Loucy (cell line): Measurements from ENCODE around the gene MRPS11.

Experiments used
- H2AFZ ChIP-seq: fragments of 200-600 bp; sonication (generic); 2 replicates; pipeline ENCODE4 v1.6.0; 2016; ENCODE audit warnings: antibody characterized with exemption, mild to moderate bottlenecking, low read length, moderate library complexity
- H3F3A ChIP-seq: fragments of 200-600 bp; 2 replicates; pipeline ENCODE4 v1.6.0; 2016; ENCODE audit warnings: antibody characterized with exemption, low read depth, mild to moderate bottlenecking
- H3K27me3 ChIP-seq: fragments of 200-600 bp; sonication (generic); 2 replicates; pipeline ENCODE4 v1.6.1; 2014; ENCODE audit warnings: low read length, mild to moderate bottlenecking; ENCODE audit not compliant: insufficient read depth, poor library complexity, severe bottlenecking
- H3K36me3 ChIP-seq: fragments of 200-600 bp; sonication (generic); 2 replicates; pipeline ENCODE4 v1.6.1; 2016; ENCODE audit warnings: low read length; ENCODE audit not compliant: insufficient read depth
- H3K4me1 ChIP-seq: fragments of 200-600 bp; sonication (generic); 2 replicates; pipeline ENCODE4 v1.5.1; 2014; ENCODE audit warnings: low read length, mild to moderate bottlenecking; ENCODE audit not compliant: insufficient read depth, poor library complexity, severe bottlenecking
- H3K4me2 ChIP-seq: fragments of 200-600 bp; sonication (generic); 2 replicates; pipeline ENCODE4 v1.6.0; 2014; ENCODE audit warnings: antibody characterized with exemption, low read length, low read depth, mild to moderate bottlenecking; ENCODE audit not compliant: poor library complexity, severe bottlenecking
- H3K4me3 ChIP-seq: fragments of 200-600 bp; sonication (generic); 2 replicates; pipeline ENCODE4 v1.5.1; 2014; ENCODE audit warnings: low read length, mild to moderate bottlenecking, mixed read lengths; ENCODE audit not compliant: poor library complexity, severe bottlenecking
- H3K79me2 ChIP-seq: fragments of 200-600 bp; sonication (generic); 2 replicates; pipeline ENCODE4 v1.6.1; 2014; ENCODE audit warnings: low read length; ENCODE audit not compliant: insufficient read depth
- H3K9ac ChIP-seq: fragments of 200-600 bp; sonication (generic); 2 replicates; pipeline ENCODE4 v1.6.0; 2014; ENCODE audit warnings: mild to moderate bottlenecking, low read depth, low read length, moderate library complexity; ENCODE audit not compliant: poor library complexity, severe bottlenecking
- H3K9me2 ChIP-seq: fragments of 200-600 bp; sonication (generic); replicated peaks from 2 replicates; pipeline ENCODE4 v1.6.1; 2016; ENCODE audit warnings: low read depth, low read length, mixed read lengths
- H3K9me3 ChIP-seq: fragments of 200-600 bp; sonication (generic); 2 replicates; pipeline ENCODE4 v1.6.1; 2014; ENCODE audit warnings: mild to moderate bottlenecking, antibody characterized with exemption, low read length, low read depth; ENCODE audit not compliant: insufficient read depth
- H4K20me1 ChIP-seq: fragments of 200-600 bp; sonication (generic); 2 replicates; pipeline ENCODE4 v1.6.0; 2014; ENCODE audit warnings: antibody characterized with exemption, low read length, mild to moderate bottlenecking; ENCODE audit not compliant: insufficient read depth, poor library complexity, severe bottlenecking
- EZH2phosphoT487 ChIP-seq: fragments of 200-600 bp; IDR thresholded peaks from 2 replicates; pipeline ENCODE4 v1.6.1; 2018; ENCODE audit warnings: antibody characterized with exemption, mild to moderate bottlenecking, moderate library complexity, borderline replicate concordance
- TF ChIP-seq, protein P1 (sequence below): fragments of 200-600 bp; sonication (generic); conservative IDR thresholded peaks from 2 replicates; pipeline ENCODE4 v1.5.1; 2014; ENCODE audit warnings: mild to moderate bottlenecking, antibody characterized with exemption, low read length

The MRPS11 gene

GRCh38 chr15:88509321-88509720 is 41.8 kb downstream of the MRPS11 start:
- H3F3A ChIP-seq: no peaks in the 10 kb centered on the region

DNA sequence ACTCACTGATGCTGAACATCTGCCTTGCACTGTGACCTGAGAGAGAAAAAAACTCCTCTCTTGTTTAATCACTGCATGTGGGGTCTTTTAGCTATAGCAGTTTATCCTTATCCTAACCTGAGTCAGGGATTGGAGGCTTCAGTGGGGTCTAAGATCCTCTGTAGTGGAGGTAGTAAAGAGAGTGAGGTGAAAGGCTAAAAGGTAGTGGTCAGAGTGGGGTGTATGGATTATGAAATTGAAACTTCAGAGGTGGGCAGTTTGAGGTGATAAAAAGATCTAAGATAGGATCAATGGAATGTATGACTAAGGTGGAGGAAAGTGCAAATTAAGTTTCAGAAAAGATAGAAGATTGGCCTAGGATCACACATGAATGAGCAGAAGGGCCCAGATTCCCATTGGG is 42.5 kb downstream of the MRPS11 start:
- no peaks in the 10 kb centered on the region for H3K4me1 ChIP-seq
- no peak overlapping the region for H2AFZ ChIP-seq
- H3K79me2 ChIP-seq: no peaks in the 10 kb centered on the region
- no peaks in the 10 kb centered on the region for H3K27me3 ChIP-seq
- no peaks in the 10 kb centered on the region for H3K9me2 ChIP-seq
- no peaks in the 10 kb centered on the region for H3K36me3 ChIP-seq
- H3K9ac ChIP-seq: no peak overlapping the region
- H3K9me3 ChIP-seq: no peaks in the 10 kb centered on the region
- H3K4me2 ChIP-seq: no peak overlapping the region
- H4K20me1 ChIP-seq: no peaks in the 10 kb centered on the region
- H3K4me3 ChIP-seq: no peak overlapping the region
- H3F3A ChIP-seq: no peaks in the 10 kb centered on the region
- TF ChIP-seq, protein P1, sequence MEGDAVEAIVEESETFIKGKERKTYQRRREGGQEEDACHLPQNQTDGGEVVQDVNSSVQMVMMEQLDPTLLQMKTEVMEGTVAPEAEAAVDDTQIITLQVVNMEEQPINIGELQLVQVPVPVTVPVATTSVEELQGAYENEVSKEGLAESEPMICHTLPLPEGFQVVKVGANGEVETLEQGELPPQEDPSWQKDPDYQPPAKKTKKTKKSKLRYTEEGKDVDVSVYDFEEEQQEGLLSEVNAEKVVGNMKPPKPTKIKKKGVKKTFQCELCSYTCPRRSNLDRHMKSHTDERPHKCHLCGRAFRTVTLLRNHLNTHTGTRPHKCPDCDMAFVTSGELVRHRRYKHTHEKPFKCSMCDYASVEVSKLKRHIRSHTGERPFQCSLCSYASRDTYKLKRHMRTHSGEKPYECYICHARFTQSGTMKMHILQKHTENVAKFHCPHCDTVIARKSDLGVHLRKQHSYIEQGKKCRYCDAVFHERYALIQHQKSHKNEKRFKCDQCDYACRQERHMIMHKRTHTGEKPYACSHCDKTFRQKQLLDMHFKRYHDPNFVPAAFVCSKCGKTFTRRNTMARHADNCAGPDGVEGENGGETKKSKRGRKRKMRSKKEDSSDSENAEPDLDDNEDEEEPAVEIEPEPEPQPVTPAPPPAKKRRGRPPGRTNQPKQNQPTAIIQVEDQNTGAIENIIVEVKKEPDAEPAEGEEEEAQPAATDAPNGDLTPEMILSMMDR: no peak
- no peak for TF ChIP-seq EZH2phosphoT487

More at GRCh38 chr15:88509321-88509720, 41.8 kb downstream of the MRPS11 start:
- Histone ChIP-seq H3K9me3 (no peaks in the 10 kb centered on the region), H2AFZ (no peak overlapping the region), H3K4me2 (no peak overlapping the region), H4K20me1 (no peaks in the 10 kb centered on the region), H3K4me3 (no peak overlapping the region), H3K79me2 (no peaks in the 10 kb centered on the region), H3K36me3 (no peaks in the 10 kb centered on the region), H3K9ac (no peak overlapping the region), H3K9me2 (no peaks in the 10 kb centered on the region), H3K4me1 (no peaks in the 10 kb centered on the region), H3K27me3 (no peaks in the 10 kb centered on the region)
- no peak for TF ChIP-seq EZH2phosphoT487
- TF ChIP-seq, protein P1: no peak

- TF ChIP-seq, protein P1: no peak
- TF ChIP-seq EZH2phosphoT487: no peak
- Histone ChIP-seq H3K4me1 (no peaks in the 10 kb centered on the region), H4K20me1 (no peaks in the 10 kb centered on the region), H3K27me3 (no peaks in the 10 kb centered on the region), H3F3A (no peaks in the 10 kb centered on the region), H3K9me2 (no peaks in the 10 kb centered on the region), H2AFZ (no peak overlapping the region), H3K79me2 (no peaks in the 10 kb centered on the region), H3K9me3 (no peaks in the 10 kb centered on the region), H3K36me3 (no peaks in the 10 kb centered on the region), H3K4me2 (no peak overlapping the region), H3K4me3 (no peak overlapping the region), H3K9ac (no peak overlapping the region)
Observed at GRCh38 chr15:88511161-88511560, 43.7 kb downstream of the MRPS11 start.
